CD4-positive, alpha-beta T cell (primary cell): Measurements from ENCODE around the gene WFIKKN2. TPM values are rescaled to one million over a fixed set of nuclear protein-coding genes. Genes with fewer than 3 reads are reported as not detected.

ENCODE experiments used
- ATAC-seq: fragments of 200-7000 bp; cut with Tn5 transposase; one replicate; pipeline ENCODE4 v1.10.0; 2022; ENCODE audit warnings: mild to moderate bottlenecking; ENCODE audit not compliant: poor library complexity
- CTCF ChIA-PET: fragments of 350-600 bp; sonication (Branson Sonifier 250); formaldehyde crosslinking; loops from one replicate; lab custom pipeline; 2021; ENCODE audit warnings: antibody characterized with exemption, inconsistent platforms; lab: Charles Lee
- POLR2A ChIA-PET: fragments of 350-600 bp; sonication (Branson Sonifier 250); formaldehyde crosslinking; loops from one replicate; lab custom pipeline; 2021; ENCODE audit warnings: antibody characterized with exemption, inconsistent platforms; lab: Charles Lee
- DNase-seq, 14 experiments: peaks; one replicate each; pipeline ENCODE4 v3.0.0-alpha.2; 2013 to 2020; ENCODE audit warnings: mixed read lengths in 2 of 14
- H3K27ac ChIP-seq, 2 donors: one replicate each; pipeline versions ENCODE4 v1.5.1 to v1.7.0; 2013; ENCODE audit warnings: low read length in 2 of 2, low read depth in 1 of 2, mild to moderate bottlenecking in 1 of 2
- H3K27me3 ChIP-seq, 2 experiments: 1 replicate in 1 of 2; 2 replicates in 1 of 2; pipeline versions ENCODE4 v1.6.1 to v1.7.0; 2013; ENCODE audit warnings: low read length in 2 of 2, control low read depth in 1 of 2, mild to moderate bottlenecking in 1 of 2, moderate library complexity in 1 of 2; ENCODE audit not compliant: insufficient read depth in 2 of 2, control insufficient read depth in 1 of 2
- H3K36me3 ChIP-seq: one replicate; pipeline ENCODE4 v1.6.1; 2013; ENCODE audit warnings: low read length, control low read depth; ENCODE audit not compliant: insufficient read depth
- H3K4me1 ChIP-seq: one replicate; pipeline ENCODE4 v1.6.1; 2013; ENCODE audit warnings: low read length, control low read depth; ENCODE audit not compliant: insufficient read depth
- H3K4me3 ChIP-seq: one replicate; pipeline ENCODE4 v1.5.1; 2013; ENCODE audit warnings: mild to moderate bottlenecking, low read length, moderate library complexity
- H3K9me3 ChIP-seq, 2 experiments: 1 replicate in 1 of 2; 2 replicates in 1 of 2; pipeline versions ENCODE4 v1.6.1 to v1.7.0; 2013; ENCODE audit warnings: low read length in 2 of 2, mild to moderate bottlenecking in 2 of 2, control low read depth in 1 of 2, moderate library complexity in 1 of 2; ENCODE audit not compliant: control insufficient read depth in 1 of 2, insufficient read depth in 1 of 2
- H3K27ac Mint-ChIP-seq: one replicate; pipeline ENCODE4 v1.8.0; 2020; ENCODE audit warnings: mixed read lengths
- H3K27me3 Mint-ChIP-seq: one replicate; pipeline ENCODE4 v1.8.0; 2021; ENCODE audit warnings: mixed read lengths
- H3K36me3 Mint-ChIP-seq: one replicate; pipeline ENCODE4 v1.8.0; 2021; ENCODE audit warnings: low read depth, mixed read lengths
- H3K4me1 Mint-ChIP-seq: one replicate; pipeline ENCODE4 v1.8.0; 2021; ENCODE audit warnings: low read depth, mixed read lengths
- H3K4me3 Mint-ChIP-seq: one replicate; pipeline ENCODE4 v1.8.0; 2020; ENCODE audit warnings: mild to moderate bottlenecking, mixed read lengths
- H3K9me3 Mint-ChIP-seq: one replicate; pipeline ENCODE4 v1.8.0; 2020; ENCODE audit warnings: mixed read lengths
- intact Hi-C, 2 experiments: fragments of 100-400 bp; cut with DNase I in 1 of 2; cut with micrococcal nuclease in 1 of 2; formaldehyde crosslinking; loops; one replicate each; pipeline versions ENCODE4 v1.15.1 to v1.9.0; 2023 to 2025; cut with DNase I, micrococcal nuclease
- total RNA-seq, 174 experiments: library from RNA in 2 of 174; stranded (reverse) in 2 of 174; gene quantifications; one replicate each; pipeline ENCODE4 v1.2.3 and lab custom pipeline; 2021 to 2026
- TF ChIP-seq, protein P1 (sequence below): fragments of 200-600 bp; IDR thresholded peaks from one replicate; pipeline ENCODE4 v1.8.0; 2022; ENCODE audit warnings: antibody characterized with exemption, mild to moderate bottlenecking

The WFIKKN2 gene
- total RNA-seq, 2 experiments from 2014 or later, result not detected

DNA sequence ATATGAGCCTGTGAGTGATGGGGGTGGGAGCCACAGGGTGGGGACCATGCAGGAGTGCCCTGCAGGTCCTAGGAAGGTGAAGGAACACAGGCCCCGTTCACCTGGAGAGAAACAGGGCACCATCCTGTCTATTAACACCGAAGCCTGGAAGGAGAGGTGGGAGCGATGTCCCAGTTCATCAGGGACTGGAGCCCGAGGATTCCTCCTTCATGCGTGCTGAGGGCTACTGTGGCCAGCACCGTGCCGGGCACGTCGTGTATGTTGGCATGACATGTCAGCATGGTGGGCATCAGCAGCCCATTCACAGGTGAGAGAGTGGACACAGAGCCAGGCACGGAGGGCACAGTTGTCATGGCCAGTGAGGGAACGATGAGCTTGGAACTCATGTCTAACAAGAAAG is 1.4 kb downstream of the WFIKKN2 start:
- Mint-ChIP-seq H3K27me3 (peaks cover 8% of the 10 kb centered on the region), H3K27ac (no peak overlapping the region), H3K4me3 (no peak overlapping the region), H3K9me3 (no peaks in the 10 kb centered on the region), H3K36me3 (no peaks in the 10 kb centered on the region), H3K4me1 (no peaks in the 10 kb centered on the region)
- ChIA-PET POLR2A (no interaction called here), CTCF (no interaction called here)
- Histone ChIP-seq H3K27ac (no peak overlapping the region), H3K9me3 (no peaks in the 10 kb centered on the region), H3K36me3 (no peaks in the 10 kb centered on the region), H3K27me3 (peaks cover 0 to 5% of the 10 kb centered on the region in 2 experiments), H3K4me3 (no peak overlapping the region), H3K4me1 (peaks cover 9% of the 10 kb centered on the region)
- DNase-seq, result no peak
- no peak for ATAC-seq
- TF ChIP-seq, protein P1, sequence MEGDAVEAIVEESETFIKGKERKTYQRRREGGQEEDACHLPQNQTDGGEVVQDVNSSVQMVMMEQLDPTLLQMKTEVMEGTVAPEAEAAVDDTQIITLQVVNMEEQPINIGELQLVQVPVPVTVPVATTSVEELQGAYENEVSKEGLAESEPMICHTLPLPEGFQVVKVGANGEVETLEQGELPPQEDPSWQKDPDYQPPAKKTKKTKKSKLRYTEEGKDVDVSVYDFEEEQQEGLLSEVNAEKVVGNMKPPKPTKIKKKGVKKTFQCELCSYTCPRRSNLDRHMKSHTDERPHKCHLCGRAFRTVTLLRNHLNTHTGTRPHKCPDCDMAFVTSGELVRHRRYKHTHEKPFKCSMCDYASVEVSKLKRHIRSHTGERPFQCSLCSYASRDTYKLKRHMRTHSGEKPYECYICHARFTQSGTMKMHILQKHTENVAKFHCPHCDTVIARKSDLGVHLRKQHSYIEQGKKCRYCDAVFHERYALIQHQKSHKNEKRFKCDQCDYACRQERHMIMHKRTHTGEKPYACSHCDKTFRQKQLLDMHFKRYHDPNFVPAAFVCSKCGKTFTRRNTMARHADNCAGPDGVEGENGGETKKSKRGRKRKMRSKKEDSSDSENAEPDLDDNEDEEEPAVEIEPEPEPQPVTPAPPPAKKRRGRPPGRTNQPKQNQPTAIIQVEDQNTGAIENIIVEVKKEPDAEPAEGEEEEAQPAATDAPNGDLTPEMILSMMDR, result no peak
- intact Hi-C loops, result no loop called here

DNA sequence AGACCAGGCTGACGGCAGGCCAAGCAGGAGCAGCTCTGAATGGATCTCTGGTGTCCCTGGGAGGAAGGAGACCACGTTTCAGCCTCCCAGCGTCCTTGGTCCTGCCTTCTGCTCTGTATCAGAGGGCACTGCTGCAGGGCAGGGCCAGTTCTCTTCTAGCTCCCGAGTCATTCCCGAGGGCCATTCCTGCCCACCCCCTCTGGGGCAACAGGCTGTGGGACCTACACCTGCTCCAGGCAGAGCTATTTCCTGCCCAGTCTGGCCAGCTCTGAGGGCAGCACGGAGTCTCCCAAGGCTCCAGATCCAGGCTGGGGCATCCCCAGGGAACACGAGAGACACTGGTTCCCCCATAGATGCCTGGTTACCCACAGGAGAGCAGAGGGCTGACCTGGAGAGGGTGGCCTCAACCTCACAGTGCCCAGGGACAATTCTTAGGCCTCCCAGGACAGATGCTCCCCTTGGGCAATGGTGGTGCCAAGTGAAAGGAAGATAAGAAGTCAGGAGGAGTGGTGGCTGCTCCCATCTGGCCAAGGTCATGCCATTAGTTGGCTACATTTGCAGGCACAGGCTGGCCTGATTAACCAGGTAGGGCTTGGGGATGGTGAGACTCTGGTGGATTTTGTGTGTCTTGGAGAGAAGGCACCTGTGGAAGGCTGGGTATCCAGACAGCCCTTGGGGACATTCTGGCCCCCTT is 2.0 kb downstream of the WFIKKN2 start:
- TF ChIP-seq, protein P1, result no peak
- peaks cover 12% of the 10 kb centered on the region for H3K4me1 ChIP-seq
- peaks cover 8% of the 10 kb centered on the region for H3K27me3 Mint-ChIP-seq
- no peaks in the 10 kb centered on the region for H3K36me3 ChIP-seq
- H3K4me3 ChIP-seq, result no peak overlapping the region
- DNase-seq, result no peak
- H3K36me3 Mint-ChIP-seq, result no peaks in the 10 kb centered on the region
- ChIA-PET CTCF (no interaction called here), POLR2A (no interaction called here)
- ATAC-seq, result no peak
- no peaks in the 10 kb centered on the region for H3K9me3 ChIP-seq
- H3K27me3 ChIP-seq, result peaks cover 0 to 5% of the 10 kb centered on the region in 2 experiments
- no peaks in the 10 kb centered on the region for H3K4me1 Mint-ChIP-seq
- intact Hi-C loops, result no loop called here
- no peak overlapping the region for H3K27ac Mint-ChIP-seq
- H3K27ac ChIP-seq, result no peak overlapping the region
- H3K4me3 Mint-ChIP-seq, result no peak overlapping the region
- H3K9me3 Mint-ChIP-seq, result no peaks in the 10 kb centered on the region

DNA sequence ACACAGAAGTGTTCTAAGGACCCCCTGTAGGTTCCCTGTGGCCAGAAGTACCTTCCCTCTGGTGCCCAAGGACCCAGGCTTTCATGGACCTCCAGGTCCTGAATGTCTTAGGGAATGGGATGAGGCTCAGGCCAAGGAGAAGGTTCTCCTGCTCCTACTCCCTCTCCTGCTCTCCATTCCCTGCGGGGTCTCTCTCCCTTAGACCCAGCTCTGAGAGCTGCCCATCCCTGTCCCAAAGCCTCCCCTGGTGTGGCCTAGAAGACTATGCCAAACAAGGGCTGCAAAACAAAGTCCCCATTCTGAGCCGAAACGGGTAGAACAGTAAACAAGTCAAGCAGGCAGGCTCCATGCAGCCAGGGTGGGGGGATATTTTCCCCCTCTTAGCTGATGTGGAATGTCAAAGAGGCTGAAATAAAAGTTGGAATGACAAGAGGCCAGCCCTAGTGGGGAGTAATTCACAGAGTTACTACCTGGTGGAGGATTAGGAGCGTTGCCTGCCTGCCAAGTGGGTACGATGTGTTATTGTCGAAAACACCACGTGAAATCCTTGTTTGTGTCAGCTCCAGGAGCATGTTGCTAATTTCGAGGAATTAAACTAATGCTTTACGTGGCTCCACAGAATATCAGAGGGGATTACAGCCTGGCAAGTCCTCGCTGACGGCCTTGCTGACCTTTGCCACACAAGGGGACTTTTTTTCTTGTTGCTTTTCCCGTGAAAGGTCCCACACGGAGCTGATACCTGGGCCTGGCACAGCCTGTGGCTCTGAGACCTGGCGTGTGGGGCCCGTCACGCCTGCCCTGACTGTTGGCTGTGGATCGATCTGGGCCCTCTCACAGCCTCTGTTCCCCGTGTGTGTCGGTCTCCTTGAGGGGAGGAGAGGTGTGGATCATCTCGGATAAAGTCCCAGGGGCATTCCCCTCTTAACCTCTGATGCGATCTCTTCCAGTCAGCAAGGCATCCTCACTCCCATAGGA is 2.9 kb downstream of the WFIKKN2 start:
- POLR2A ChIA-PET, result no interaction called here
- H3K4me1 Mint-ChIP-seq, result no peaks in the 10 kb centered on the region
- DNase-seq (no peak), ATAC-seq (no peak)
- no peak overlapping the region for H3K27ac ChIP-seq
- H3K9me3 ChIP-seq, result no peaks in the 10 kb centered on the region
- TF ChIP-seq, protein P1, result no peak
- H3K27me3 ChIP-seq, result peaks cover 0 to 5% of the 10 kb centered on the region in 2 experiments
- H3K4me3 Mint-ChIP-seq, result no peak overlapping the region
- peaks cover 12% of the 10 kb centered on the region for H3K4me1 ChIP-seq
- H3K4me3 ChIP-seq, result no peak overlapping the region
- peaks cover 8% of the 10 kb centered on the region for H3K27me3 Mint-ChIP-seq
- intact Hi-C loops, result no loop called here
- H3K36me3 ChIP-seq, result no peaks in the 10 kb centered on the region
- no peaks in the 10 kb centered on the region for H3K9me3 Mint-ChIP-seq
- CTCF ChIA-PET, result no interaction called here
- H3K27ac Mint-ChIP-seq, result no peak overlapping the region
- H3K36me3 Mint-ChIP-seq, result no peaks in the 10 kb centered on the region
